ENCODE measurements around the gene FAM135A. TPM values are rescaled to one million over a fixed set of nuclear protein-coding genes. Genes with fewer than 3 reads are reported as not detected.

FAM135A gene
- total and polyA plus RNA-seq, 2 of the 8 experiments (the other 6 are each of a cell fraction or from before 2014, with no cell fraction given), result 17.4 to 35.7 TPM

DNA sequence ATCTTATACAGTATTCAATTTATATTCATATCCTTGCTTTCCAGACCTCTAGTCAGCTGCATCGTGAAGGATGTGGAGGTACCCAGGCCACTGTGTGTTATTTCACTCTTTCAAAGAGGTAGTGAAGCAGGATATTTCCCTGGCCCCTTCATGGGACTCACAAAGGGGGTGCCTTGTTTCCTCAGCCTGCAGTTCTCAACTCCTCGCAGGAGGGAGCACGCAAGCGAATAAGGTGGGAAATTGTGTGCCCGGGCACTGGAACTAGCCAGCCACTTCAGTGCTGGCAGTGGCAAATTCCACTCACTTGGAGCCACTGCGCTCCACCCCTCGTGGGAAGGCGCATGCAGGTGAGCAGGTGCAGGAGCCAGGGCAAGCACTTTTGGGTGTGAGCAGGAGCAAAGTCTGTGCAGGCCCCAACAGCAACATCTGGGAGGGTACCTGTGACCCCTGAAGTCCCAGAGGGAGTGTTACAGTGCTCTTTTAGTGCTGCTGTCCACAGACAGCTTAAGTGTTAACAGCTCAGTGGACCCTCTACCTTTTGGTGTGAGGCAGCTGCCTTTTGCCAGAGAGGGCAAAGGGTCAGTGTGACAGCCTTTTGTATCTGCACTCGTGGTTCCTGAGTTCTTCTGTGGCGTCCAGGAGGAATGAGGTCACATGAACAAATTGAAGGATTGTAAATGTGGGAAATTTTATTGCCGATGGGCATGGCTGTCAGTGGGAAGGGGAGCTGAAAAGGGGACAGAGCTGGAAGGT is 49.4 kb upstream of the FAM135A start:
- H3K79me2 ChIP-seq (ENCODE audit: control insufficient read depth in 1 of 2, insufficient read depth in 2 of 2, low read length in 2 of 2), result no peaks in the 10 kb centered on the region
- H3K27ac ChIP-seq (ENCODE audit: low read depth, low read length), result no peak overlapping the region
- CTCF ChIA-PET (ENCODE audit: partially characterized antibody), result interaction anchor here (0.9 to 10.5 kb wide), 9 partner anchors 8 to 649 kb away, joined by 3 to 228 read pairs (median 5); no protein-coding TSS in a partner anchor
- WGBS, 2 experiments (ENCODE audit: extremely low coverage in 1 of 2, insufficient coverage in 1 of 2, insufficient read length in 1 of 2, insufficient replicate concordance in 2 of 2, low coverage in 1 of 2, low lambda C conversion rate in 2 of 2, missing lambda C conversion rate in 1 of 2), result 85% methylated on average over 11 of the region's 11 CpGs; no CpG with 5 or more reads in 1 of the 2 experiments
- H2BK5ac ChIP-seq (ENCODE audit: low read depth, low read length), result no peak overlapping the region
- H3K4ac ChIP-seq (replicated peaks; ENCODE audit: insufficient read length, low read depth, low read length), result no peak overlapping the region
- H4K20me1 ChIP-seq (replicated peaks in 1 of 2; ENCODE audit: control insufficient read depth in 1 of 2, insufficient read depth in 2 of 2, low read length in 2 of 2), result no peaks in the 10 kb centered on the region
- no peak overlapping the region for H2BK12ac ChIP-seq (ENCODE audit: low read depth, low read length)
- no peak overlapping the region for H3K4me2 ChIP-seq (ENCODE audit: insufficient read depth in 1 of 2, low read depth in 2 of 2, low read length in 2 of 2)
- no peak overlapping the region for H3K23ac ChIP-seq (ENCODE audit: insufficient read length)
- DNase-seq (ENCODE audit: low read depth in 1 of 2, low spot score in 2 of 2), result no peak
- FAIRE-seq, result no peak
- H4K91ac ChIP-seq (replicated peaks; ENCODE audit: insufficient read length, low read length), result no peak overlapping the region
- no peaks in the 10 kb centered on the region for H3K79me1 ChIP-seq (ENCODE audit: low read depth, low read length)
- no peaks in the 10 kb centered on the region for H3K4me1 ChIP-seq (replicated peaks in 1 of 4; ENCODE audit: control insufficient read depth in 3 of 4, insufficient read depth in 4 of 4, low read length in 3 of 4)
- H3K36me3 ChIP-seq (ENCODE audit: control insufficient read depth in 2 of 4, insufficient read depth in 4 of 4, low read length in 3 of 4), result no peaks in the 10 kb centered on the region
- H4K5ac ChIP-seq (ENCODE audit: insufficient read length, low read depth, low read length), result no peak overlapping the region
- H2AFZ ChIP-seq (ENCODE audit: low read length), result no peak overlapping the region
- no peak overlapping the region for H3K9ac ChIP-seq (replicated peaks in 1 of 4; ENCODE audit: extremely low read depth in 1 of 4, low read depth in 3 of 4, low read length in 3 of 4)
- H4K8ac ChIP-seq (ENCODE audit: extremely low read depth, insufficient read depth, low read length), result no peak overlapping the region
- no peaks in the 10 kb centered on the region for H3K23me2 ChIP-seq (ENCODE audit: low read depth, low read length)
- no peak overlapping the region for H3K14ac ChIP-seq (ENCODE audit: insufficient read length)
- no peak overlapping the region for H3K56ac ChIP-seq (replicated peaks; ENCODE audit: insufficient read length, low read depth, low read length)
- no peak overlapping the region for H2BK15ac ChIP-seq (ENCODE audit: low read length)
- POLR2A ChIA-PET (ENCODE audit: partially characterized antibody), result no interaction called here
- H3K9me3 ChIP-seq (ENCODE audit: insufficient read depth in 2 of 2, low read depth in 1 of 2, low read length in 1 of 2), result no peaks in the 10 kb centered on the region
- H2AK5ac ChIP-seq (ENCODE audit: low read depth, low read length), result no peak overlapping the region
- H3K27me3 ChIP-seq (replicated peaks in 1 of 4; ENCODE audit: control insufficient read depth in 3 of 4, extremely low read depth in 1 of 4, insufficient read depth in 3 of 4, low read length in 3 of 4), result no peaks in the 10 kb centered on the region
- no peak overlapping the region for H3K18ac ChIP-seq (ENCODE audit: extremely low read depth, low read length)
- H2BK20ac ChIP-seq (ENCODE audit: low read length), result no peak overlapping the region
- H2BK120ac ChIP-seq (replicated peaks; ENCODE audit: low read depth, low read length), result no peak overlapping the region
- H3K4me3 ChIP-seq (ENCODE audit: extremely low read depth in 1 of 4, insufficient read depth in 2 of 4, low read depth in 3 of 4, low read length in 4 of 4), result no peak overlapping the region
- TF ChIP-seq HDAC6 (IDR thresholded peaks at IDR 0.05; ENCODE audit: low read depth, low read length) (no peak), RNF2 (IDR thresholded peaks at IDR 0.05; ENCODE audit: borderline replicate concordance, low read depth, low read length, missing control alignments, poor library complexity, severe bottlenecking) (no peak), TAF7 (optimal IDR thresholded peaks at IDR 0.05; ENCODE audit: borderline replicate concordance, low read depth, low read length) (no peak), POLR2A (IDR thresholded peaks at IDR 0.05; ENCODE audit: control extremely low read depth in 1 of 2, low read depth in 2 of 2, low read length in 2 of 2) (no peak), FOSL1 (IDR thresholded peaks at IDR 0.05; ENCODE audit: insufficient read depth, low read depth, low read length) (no peak), KDM1A (IDR thresholded peaks at IDR 0.05; ENCODE audit: borderline replicate concordance, low read length) (no peak), CEBPB (IDR thresholded peaks at IDR 0.05; ENCODE audit: low read depth, low read length) (no peak), SIX5 (IDR thresholded peaks at IDR 0.05; ENCODE audit: low read depth, low read length) (no peak), CHD2 (IDR thresholded peaks at IDR 0.05; ENCODE audit: low read length) (no peak), TEAD4 (IDR thresholded peaks at IDR 0.05; ENCODE audit: low read depth, low read length) (no peak)
- TF ChIP-seq, protein P1, sequence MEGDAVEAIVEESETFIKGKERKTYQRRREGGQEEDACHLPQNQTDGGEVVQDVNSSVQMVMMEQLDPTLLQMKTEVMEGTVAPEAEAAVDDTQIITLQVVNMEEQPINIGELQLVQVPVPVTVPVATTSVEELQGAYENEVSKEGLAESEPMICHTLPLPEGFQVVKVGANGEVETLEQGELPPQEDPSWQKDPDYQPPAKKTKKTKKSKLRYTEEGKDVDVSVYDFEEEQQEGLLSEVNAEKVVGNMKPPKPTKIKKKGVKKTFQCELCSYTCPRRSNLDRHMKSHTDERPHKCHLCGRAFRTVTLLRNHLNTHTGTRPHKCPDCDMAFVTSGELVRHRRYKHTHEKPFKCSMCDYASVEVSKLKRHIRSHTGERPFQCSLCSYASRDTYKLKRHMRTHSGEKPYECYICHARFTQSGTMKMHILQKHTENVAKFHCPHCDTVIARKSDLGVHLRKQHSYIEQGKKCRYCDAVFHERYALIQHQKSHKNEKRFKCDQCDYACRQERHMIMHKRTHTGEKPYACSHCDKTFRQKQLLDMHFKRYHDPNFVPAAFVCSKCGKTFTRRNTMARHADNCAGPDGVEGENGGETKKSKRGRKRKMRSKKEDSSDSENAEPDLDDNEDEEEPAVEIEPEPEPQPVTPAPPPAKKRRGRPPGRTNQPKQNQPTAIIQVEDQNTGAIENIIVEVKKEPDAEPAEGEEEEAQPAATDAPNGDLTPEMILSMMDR (IDR thresholded peaks at IDR 0.05; ENCODE audit: control extremely low read depth in 1 of 3, insufficient read depth in 1 of 3, low read depth in 1 of 3, low read length in 3 of 3), result no peak

All from H1 (cell line).